Vagina (tissue), 2 donors: ENCODE data around the gene ST7. TPM values are rescaled to one million over a fixed set of nuclear protein-coding genes. Genes with fewer than 3 reads are reported as not detected.

Experiments
- DNase-seq, 2 donors: peaks; one replicate each; pipeline ENCODE4 v3.0.0-alpha.2; 2017; ENCODE audit errors: extremely low spot score in 2 of 2
- H3K27ac ChIP-seq: fragments of 200-600 bp; sonication (generic); one replicate; pipeline ENCODE4 v1.5.1; 2019
- H3K27me3 ChIP-seq: fragments of 200-600 bp; sonication (generic); one replicate; pipeline ENCODE4 v1.5.1; 2019
- H3K36me3 ChIP-seq, 2 donors: fragments of 200-600 bp; sonication (generic); one replicate each; pipeline ENCODE4 v1.5.1; 2017 to 2019
- H3K4me1 ChIP-seq: fragments of 200-600 bp; sonication (generic); one replicate; pipeline ENCODE4 v1.5.1; 2019
- H3K4me3 ChIP-seq, 2 donors: fragments of 200-600 bp; sonication (generic); 1 replicate in 1 of 2; 2 replicates in 1 of 2; pipeline ENCODE4 v1.5.1; 2016 to 2019
- H3K9me3 ChIP-seq: fragments of 200-600 bp; sonication (generic); one replicate; pipeline ENCODE4 v1.5.1; 2019
- CTCF ChIP-seq, 3 experiments: fragments of 450-650 bp in 2 of 3; fragments of 200-600 bp in 1 of 3; sonication (generic) in 1 of 3; IDR thresholded peaks; one replicate each; pipeline ENCODE4 v1.5.1; 2017 to 2019; ENCODE audit warnings: antibody characterized with exemption in 3 of 3, mild to moderate bottlenecking in 2 of 3, moderate library complexity in 2 of 3
- POLR2A ChIP-seq, 2 donors: fragments of 450-650 bp; IDR thresholded peaks; one replicate each; pipeline ENCODE4 v1.6.1; 2017; ENCODE audit warnings: antibody characterized with exemption in 2 of 2, mild to moderate bottlenecking in 2 of 2, moderate library complexity in 2 of 2
- POLR2AphosphoS5 ChIP-seq, 2 donors: sonication (generic); formaldehyde crosslinking; IDR thresholded peaks; one replicate each; pipeline ENCODE4 v1.9.0; 2017; ENCODE audit warnings: antibody characterized with exemption in 2 of 2, mild to moderate bottlenecking in 2 of 2, low read depth in 1 of 2; ENCODE audit not compliant: insufficient read depth in 1 of 2
- intact Hi-C: fragments of 100-400 bp; cut with DNase I; formaldehyde crosslinking; loops from one replicate; pipeline ENCODE4 v1.15.1; 2023
- total RNA-seq: library from RNA; depleted of rRNA; stranded (reverse); fragments of >200 nt; gene quantifications from one replicate; pipeline ENCODE4 v1.2.3, GENCODE V29; 2016

ST7 gene
- total RNA-seq, 1 donor from 2014 or later = 15.2 TPM

GRCh38 chr7:117134889-117135552 lies 181.7 kb downstream of the ST7 start:
- H3K4me3 ChIP-seq = no peak overlapping the region
- no peaks in the 10 kb centered on the region for H3K9me3 ChIP-seq
- no peaks in the 10 kb centered on the region for H3K36me3 ChIP-seq
- TF ChIP-seq POLR2AphosphoS5 (IDR thresholded peaks at IDR 0.05; ENCODE audit: insufficient read depth in 1 of 2, low read depth in 1 of 2) (no peak), POLR2A (IDR thresholded peaks at IDR 0.05) (no peak), CTCF (IDR thresholded peaks at IDR 0.05) (no peak)
- no peaks in the 10 kb centered on the region for H3K27me3 ChIP-seq
- intact Hi-C loops = no loop called here
- H3K27ac ChIP-seq = no peak overlapping the region
- H3K4me1 ChIP-seq = no peaks in the 10 kb centered on the region
- no peak for DNase-seq

DNA sequence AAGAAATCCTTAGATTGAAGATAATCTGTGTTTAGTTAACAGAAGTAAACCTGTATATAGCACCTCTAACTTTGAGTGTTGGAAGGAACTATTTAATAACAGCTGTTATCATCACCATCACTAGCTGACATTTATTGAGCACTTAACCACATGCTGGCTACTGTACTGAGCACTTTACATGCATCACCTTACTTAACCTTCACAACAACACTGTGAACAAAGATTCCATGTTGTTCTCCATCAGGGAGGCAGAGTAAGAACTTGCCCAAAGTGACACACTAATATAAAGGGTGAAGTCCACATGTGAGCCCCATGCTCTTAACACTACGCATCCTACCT lies 182.2 kb downstream of the ST7 start:
- Histone ChIP-seq H3K36me3 (no peaks in the 10 kb centered on the region), H3K27me3 (no peaks in the 10 kb centered on the region), H3K4me1 (no peaks in the 10 kb centered on the region), H3K27ac (no peak overlapping the region), H3K4me3 (no peak overlapping the region), H3K9me3 (no peaks in the 10 kb centered on the region)
- DNase-seq = no peak
- intact Hi-C loops = no loop called here
- TF ChIP-seq POLR2AphosphoS5 (IDR thresholded peaks at IDR 0.05; ENCODE audit: insufficient read depth in 1 of 2, low read depth in 1 of 2) = no peak
- no peak for TF ChIP-seq CTCF (IDR thresholded peaks at IDR 0.05)
- no peak for TF ChIP-seq POLR2A (IDR thresholded peaks at IDR 0.05)

- TF ChIP-seq POLR2A (IDR thresholded peaks at IDR 0.05) = no peak
- TF ChIP-seq CTCF (IDR thresholded peaks at IDR 0.05) = no peak
- TF ChIP-seq POLR2AphosphoS5 (IDR thresholded peaks at IDR 0.05; ENCODE audit: insufficient read depth in 1 of 2, low read depth in 1 of 2) = no peak
- no peaks in the 10 kb centered on the region for H3K36me3 ChIP-seq
Observed at GRCh38 chr7:117137868-117138267, 184.6 kb downstream of the ST7 start.

DNA sequence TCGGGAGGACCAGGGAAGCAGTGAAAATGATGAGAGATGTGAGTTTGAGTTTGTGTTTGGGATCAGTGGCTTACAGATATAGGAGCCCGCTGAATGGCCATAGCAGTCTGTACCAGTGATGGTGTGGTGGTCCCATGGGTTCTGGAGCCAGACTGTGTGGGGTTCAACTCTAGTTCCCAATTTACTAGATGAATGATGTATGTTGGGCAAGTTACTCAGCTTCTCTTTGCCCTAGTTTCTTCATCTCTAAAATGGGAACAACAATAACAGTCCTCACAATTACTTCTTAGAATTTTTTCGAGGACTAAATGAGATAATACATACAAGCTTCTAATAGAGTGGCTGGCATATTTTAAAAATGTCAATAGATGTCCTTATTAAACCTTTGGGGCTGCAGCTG lies 185.2 kb downstream of the ST7 start:
- Histone ChIP-seq H3K27ac (no peak overlapping the region), H3K4me1 (no peaks in the 10 kb centered on the region), H3K36me3 (no peaks in the 10 kb centered on the region), H3K4me3 (no peak overlapping the region), H3K27me3 (no peaks in the 10 kb centered on the region), H3K9me3 (no peaks in the 10 kb centered on the region)
- intact Hi-C loops = no loop called here
- TF ChIP-seq POLR2A (IDR thresholded peaks at IDR 0.05) (no peak), CTCF (IDR thresholded peaks at IDR 0.05) (no peak), POLR2AphosphoS5 (IDR thresholded peaks at IDR 0.05; ENCODE audit: insufficient read depth in 1 of 2, low read depth in 1 of 2) (no peak)
- DNase-seq = no peak

More at GRCh38 chr7:117137868-117138267, 184.6 kb downstream of the ST7 start:
- no peak for DNase-seq
- intact Hi-C loops = no loop called here
- no peak overlapping the region for H3K4me3 ChIP-seq
- no peaks in the 10 kb centered on the region for H3K9me3 ChIP-seq
- no peak overlapping the region for H3K27ac ChIP-seq
- no peaks in the 10 kb centered on the region for H3K4me1 ChIP-seq
- H3K27me3 ChIP-seq = no peaks in the 10 kb centered on the region

DNA sequence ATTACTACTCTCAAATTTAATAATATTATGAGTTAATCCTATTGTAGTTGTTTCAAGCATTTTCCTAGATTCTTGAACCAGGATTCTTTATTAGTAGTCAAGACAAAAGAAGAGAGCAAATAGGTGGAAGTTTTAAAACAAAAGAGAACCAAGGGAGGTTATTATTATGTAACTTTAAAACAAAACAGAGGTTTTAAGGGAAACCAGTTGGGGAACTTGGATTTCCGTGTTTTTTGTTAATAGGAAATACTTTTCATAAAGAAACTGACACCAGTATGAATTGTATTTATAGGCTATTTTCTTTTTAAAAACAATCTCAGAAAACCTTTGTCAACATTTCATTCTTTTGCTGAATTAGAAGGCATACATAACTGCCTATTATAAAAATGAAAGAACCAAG lies 185.7 kb downstream of the ST7 start:
- intact Hi-C loops = no loop called here
- Histone ChIP-seq H3K36me3 (no peaks in the 10 kb centered on the region), H3K9me3 (no peaks in the 10 kb centered on the region), H3K4me3 (no peak overlapping the region), H3K4me1 (no peaks in the 10 kb centered on the region), H3K27me3 (no peaks in the 10 kb centered on the region), H3K27ac (no peak overlapping the region)
- no peak for TF ChIP-seq CTCF (IDR thresholded peaks at IDR 0.05)
- TF ChIP-seq POLR2A (IDR thresholded peaks at IDR 0.05) = no peak
- TF ChIP-seq POLR2AphosphoS5 (IDR thresholded peaks at IDR 0.05; ENCODE audit: insufficient read depth in 1 of 2, low read depth in 1 of 2) = no peak
- DNase-seq = no peak
